Aorta (tissue), 5 donors: ENCODE data around the gene CLEC17A. TPM values are rescaled to one million over a fixed set of nuclear protein-coding genes. Genes with fewer than 3 reads are reported as not detected.
"Not testable (repeated sequence)": the region's sequence is repeated elsewhere in the genome, so short reads cannot be mapped to it uniquely, and the experiment has no call there.

Experiments used
- ATAC-seq: fragments of 200-7000 bp; cut with Tn5 transposase; one replicate; pipeline ENCODE4 v1.9.1; 2022; ENCODE audit warnings: moderate library complexity; ENCODE audit not compliant: low FRiP score
- DNase-seq, 2 donors: peaks; one replicate each; pipeline ENCODE4 v3.0.0-alpha.2; 2020
- H3K27ac ChIP-seq, 2 donors: one replicate each; pipeline ENCODE4 v1.5.1; 2013; ENCODE audit warnings: low read length in 2 of 2, mild to moderate bottlenecking in 2 of 2, moderate library complexity in 2 of 2, control low read depth in 1 of 2, inconsistent platforms in 1 of 2, low read depth in 1 of 2
- H3K27me3 ChIP-seq, 2 donors: one replicate each; pipeline ENCODE4 v1.6.1; 2013; ENCODE audit warnings: control low read depth in 1 of 2, low read length in 1 of 2, mild to moderate bottlenecking in 1 of 2, moderate library complexity in 1 of 2; ENCODE audit not compliant: insufficient read depth in 2 of 2, control insufficient read depth in 1 of 2
- H3K36me3 ChIP-seq, 2 donors: one replicate each; pipeline ENCODE4 v1.6.1; 2013; ENCODE audit warnings: control low read depth in 1 of 2, low read length in 1 of 2, mild to moderate bottlenecking in 1 of 2; ENCODE audit not compliant: insufficient read depth in 2 of 2, control insufficient read depth in 1 of 2
- H3K4me1 ChIP-seq, 2 donors: one replicate each; pipeline ENCODE4 v1.6.1; 2013; ENCODE audit warnings: low read length in 2 of 2, control low read depth in 1 of 2, mild to moderate bottlenecking in 1 of 2, moderate library complexity in 1 of 2; ENCODE audit not compliant: insufficient read depth in 2 of 2, control insufficient read depth in 1 of 2
- H3K4me3 ChIP-seq, 2 donors: one replicate each; pipeline ENCODE4 v1.5.1; 2013; ENCODE audit warnings: low read length in 2 of 2, control low read depth in 1 of 2, mild to moderate bottlenecking in 1 of 2
- H3K9me3 ChIP-seq: one replicate; pipeline ENCODE4 v1.6.1; 2013; ENCODE audit warnings: mild to moderate bottlenecking, low read length; ENCODE audit not compliant: control insufficient read depth
- WGBS, 2 donors: extraction: QIAGEN DNeasy Blood & Tissue Kit; methylation state at CpG; one replicate each; pipeline ENCODE4 v1.1.7; 2013; 5-methylcytosine and 5-hydroxymethylcytosine counted together
- intact Hi-C, 2 donors: fragments of 100-400 bp; cut with DNase I; formaldehyde crosslinking; loops; one replicate each; pipeline versions ENCODE4 v1.14.2 to v1.15.0; 2022
- polyA plus RNA-seq, 2 donors: library from polyadenylated mRNA; stranded (reverse); fragments of 200-250 nt; gene quantifications; one replicate each; pipeline ENCODE4 v1.2.3, GENCODE V29; 2013
- total RNA-seq, 2 donors: library from RNA; stranded (reverse); fragmentation: NEBNext Ultra II Directional; extraction: Animal tissue kit (Norgen Biotek cat#: 25700); gene quantifications; one replicate each; pipeline ENCODE4 v1.2.1, GENCODE V29; 2021
- donor health status: healthy with polysubstance abuse.
- donor health status: Bipolar disorder and iron deficiency.
- donor health status: DM: no; HTN: no; CAD: no.
- donor health status: DM: no; HTN: no; CAD: no.
- donor health status: DM: yes; HTN: yes; CAD: no.

CLEC17A gene
- total and polyA plus RNA-seq, 4 donors, result 0.18 TPM; not detected in 3

DNA sequence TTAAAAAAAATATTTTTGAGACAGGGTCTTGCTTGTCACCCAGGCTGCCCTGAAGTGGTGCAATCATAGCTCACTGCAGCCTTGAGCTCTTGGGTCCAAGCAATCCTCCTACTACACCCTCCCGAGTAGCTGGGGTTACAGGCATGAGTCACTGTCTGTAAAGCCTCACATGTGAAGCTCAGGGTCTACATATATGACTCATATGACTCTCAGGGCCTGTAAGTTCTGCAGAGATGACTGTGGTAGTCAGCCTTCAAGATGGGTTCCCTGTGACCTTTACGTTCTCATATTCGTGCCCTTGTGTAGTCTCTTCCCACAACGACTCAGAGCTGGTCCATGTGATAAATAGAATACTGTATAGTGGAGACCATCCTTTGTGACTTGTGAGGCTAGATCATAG lies 6.5 kb downstream of the CLEC17A start:
- WGBS, 2 donors, result 72 to 81% methylated on average over 4 of the region's 4 CpGs
- H3K4me3 ChIP-seq, DNase-seq, H3K4me1 ChIP-seq, H3K36me3 ChIP-seq, H3K27me3 ChIP-seq, H3K9me3 ChIP-seq, H3K27ac ChIP-seq, intact Hi-C loops, ATAC-seq: not testable (repeated sequence)

DNA sequence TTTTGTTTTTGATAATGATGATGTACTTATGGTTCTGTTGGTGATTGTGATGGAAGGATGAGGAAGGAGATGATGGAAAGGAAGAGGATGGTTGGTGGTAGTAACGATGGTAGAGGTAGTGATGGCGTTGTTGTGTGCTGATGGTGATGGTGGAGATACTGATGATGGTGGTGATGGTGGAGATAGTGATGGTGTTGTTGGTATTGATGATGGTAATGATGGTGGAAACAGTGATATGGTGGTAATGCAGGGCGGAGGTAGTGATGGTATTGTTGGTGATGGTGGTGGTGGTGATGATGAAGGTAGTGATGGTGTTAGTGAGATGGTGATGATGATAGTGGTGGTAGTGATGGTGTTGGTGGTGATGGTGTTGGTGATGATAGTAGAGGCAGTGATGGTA lies 12.7 kb downstream of the CLEC17A start:
- no peak overlapping the region for H3K27ac ChIP-seq
- H3K27me3 ChIP-seq, result no peaks in the 10 kb centered on the region
- no peaks in the 10 kb centered on the region for H3K9me3 ChIP-seq
- no peaks in the 10 kb centered on the region for H3K4me1 ChIP-seq
- DNase-seq (no peak), ATAC-seq (no peak)
- intact Hi-C loops, result no loop called here
- no peaks in the 10 kb centered on the region for H3K36me3 ChIP-seq
- H3K4me3 ChIP-seq, result no peak overlapping the region
- 84 to 90% methylated on average over 3 of the region's 3 CpGs for WGBS, 2 donors

DNA sequence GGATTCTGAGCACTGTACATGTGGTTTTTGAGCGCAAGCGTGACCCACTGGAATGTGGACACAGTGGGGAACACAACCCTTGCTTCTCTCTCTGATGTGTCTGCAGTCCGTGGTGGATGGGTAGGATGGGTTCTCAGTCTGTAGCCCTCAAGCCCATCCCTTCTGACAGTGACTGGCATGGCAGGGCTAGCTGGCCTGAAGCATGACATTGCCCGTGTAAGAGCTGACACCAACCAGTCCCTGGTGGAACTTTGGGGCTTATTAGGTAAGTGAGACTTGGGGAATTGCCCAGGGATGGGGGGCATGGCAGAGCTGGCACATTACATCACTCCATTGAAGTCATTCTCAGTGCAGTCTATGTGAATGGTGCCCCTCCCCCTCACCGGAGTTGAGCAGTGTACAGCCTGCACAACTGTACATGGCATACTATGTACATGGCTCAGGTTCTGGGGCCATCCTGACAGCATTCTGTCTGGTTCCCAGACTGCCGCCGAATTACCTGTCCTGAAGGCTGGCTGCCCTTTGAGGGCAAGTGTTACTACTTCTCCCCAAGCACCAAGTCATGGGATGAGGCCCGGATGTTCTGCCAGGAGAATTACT lies 16.8 kb downstream of the CLEC17A start:
- H3K27me3 ChIP-seq, result no peaks in the 10 kb centered on the region
- peaks cover 1% of the 10 kb centered on the region for H3K9me3 ChIP-seq
- no peak overlapping the region for H3K27ac ChIP-seq
- WGBS, 2 donors, result 85 to 89% methylated on average over 8 of the region's 8 CpGs
- no peaks in the 10 kb centered on the region for H3K4me1 ChIP-seq
- H3K4me3 ChIP-seq, result no peak overlapping the region
- intact Hi-C loops, result no loop called here
- no peak for ATAC-seq
- no peak for DNase-seq
- no peaks in the 10 kb centered on the region for H3K36me3 ChIP-seq

DNA sequence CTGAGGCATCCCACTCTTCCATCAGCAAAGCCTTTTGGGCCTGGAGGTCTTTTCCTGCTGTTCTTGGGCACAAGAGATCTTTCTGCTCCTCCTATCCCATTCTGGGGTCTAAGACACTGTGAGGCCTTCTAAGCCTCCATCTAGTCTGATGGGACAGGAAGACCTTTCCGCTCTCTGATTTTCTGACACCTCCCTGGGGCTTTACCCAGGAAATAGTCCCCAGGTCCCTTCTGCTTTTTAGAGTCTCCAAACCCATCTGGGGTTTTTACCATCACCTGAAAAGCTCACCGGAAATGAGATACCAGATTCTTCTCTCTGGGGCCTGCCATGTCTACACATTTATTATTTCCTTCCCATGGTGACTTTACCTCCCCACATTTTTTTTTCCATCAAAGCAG lies 21.1 kb downstream of the CLEC17A start:
- Histone ChIP-seq H3K27ac (no peak overlapping the region), H3K36me3 (no peaks in the 10 kb centered on the region), H3K27me3 (no peaks in the 10 kb centered on the region), H3K4me1 (no peaks in the 10 kb centered on the region), H3K4me3 (no peak overlapping the region), H3K9me3 (peaks cover 1% of the 10 kb centered on the region)
- intact Hi-C loops, result no loop called here
- ATAC-seq, result no peak
- DNase-seq, result no peak
- WGBS, 2 donors, result 84 to 85% methylated on average over 2 of the region's 2 CpGs

DNA sequence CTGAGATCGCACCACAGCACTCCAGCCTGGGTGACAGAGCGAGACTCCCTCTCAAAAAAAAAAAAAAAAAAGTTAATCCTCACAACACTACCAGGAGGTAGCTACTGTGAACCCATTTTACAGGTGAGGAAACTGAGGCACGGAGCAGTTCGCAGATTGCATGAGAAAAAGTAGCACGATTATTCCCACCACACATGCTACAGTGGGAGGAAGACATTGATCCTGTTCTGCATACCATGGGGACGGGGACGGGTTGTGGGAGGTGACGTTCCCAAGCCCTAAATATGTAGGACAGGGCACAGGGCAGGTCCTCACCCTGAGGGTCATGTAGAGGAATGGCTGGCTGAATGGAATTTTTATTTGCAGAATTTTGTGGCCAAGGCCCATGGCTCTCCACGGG lies 23.7 kb downstream of the CLEC17A start:
- 70 to 72% methylated on average over 9 of the region's 9 CpGs for WGBS, 2 donors
- intact Hi-C loops, result no loop called here
- Histone ChIP-seq H3K4me1 (no peaks in the 10 kb centered on the region), H3K27me3 (no peaks in the 10 kb centered on the region), H3K27ac (no peak overlapping the region), H3K4me3 (no peak overlapping the region), H3K36me3 (no peaks in the 10 kb centered on the region), H3K9me3 (no peaks in the 10 kb centered on the region)
- no peak for ATAC-seq
- no peak for DNase-seq

- Histone ChIP-seq H3K4me3 (no peak overlapping the region), H3K27ac (no peak overlapping the region), H3K27me3 (no peaks in the 10 kb centered on the region), H3K36me3 (no peaks in the 10 kb centered on the region), H3K4me1 (no peaks in the 10 kb centered on the region), H3K9me3 (no peaks in the 10 kb centered on the region)
- WGBS, 2 donors, result 59 to 64% methylated on average over 4 of the region's 4 CpGs
- DNase-seq (no peak), ATAC-seq (no peak)
- intact Hi-C loops, result no loop called here
Measured at GRCh38 chr19:14611051-14611450, 28.2 kb downstream of the CLEC17A start.

DNA sequence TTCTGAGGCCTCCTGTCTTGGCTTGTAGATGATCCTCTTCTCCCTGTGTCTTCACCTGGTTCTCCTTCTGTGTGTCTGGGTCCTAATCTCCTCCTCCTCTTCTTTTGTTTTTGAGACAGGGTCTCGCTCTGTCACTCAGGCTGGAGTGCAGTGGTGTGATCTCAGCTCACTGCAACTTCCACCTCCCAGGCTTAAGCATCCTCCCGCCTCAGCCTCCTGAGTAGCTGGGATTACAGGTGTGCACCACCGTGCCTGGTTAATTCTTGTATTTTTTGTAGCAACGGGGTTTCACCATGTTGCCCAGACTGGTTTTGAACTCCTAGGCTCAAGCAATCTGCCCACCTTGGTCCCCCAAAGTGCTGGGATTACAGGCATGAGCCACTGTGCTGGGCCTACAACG lies 29.4 kb downstream of the CLEC17A start:
- H3K27me3 ChIP-seq, H3K4me1 ChIP-seq, ATAC-seq, H3K9me3 ChIP-seq, H3K27ac ChIP-seq, H3K36me3 ChIP-seq, H3K4me3 ChIP-seq, DNase-seq, intact Hi-C loops: not testable (repeated sequence)
- 61 to 81% methylated on average over 5 of the region's 5 CpGs for WGBS, 2 donors

DNA sequence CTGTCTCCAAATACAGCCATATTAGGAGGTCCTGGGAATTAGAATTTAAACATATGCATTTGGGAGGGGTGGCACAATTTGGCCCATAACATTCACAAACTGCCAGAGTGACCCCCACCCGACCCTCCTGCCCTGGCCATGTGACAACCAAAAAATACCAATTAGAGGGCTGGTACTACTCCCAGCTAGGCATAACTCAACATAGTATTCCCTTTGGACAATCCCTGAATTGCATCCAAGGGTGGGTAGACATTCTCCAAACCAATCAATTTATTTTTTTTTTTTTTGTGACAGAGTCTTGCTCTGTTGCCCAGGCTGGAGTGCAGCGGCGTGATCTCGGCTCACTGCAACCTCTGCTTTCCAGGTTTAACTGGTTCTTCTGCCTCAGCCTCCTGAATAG lies 29.8 kb downstream of the CLEC17A start:
- H3K4me3 ChIP-seq, result no peak overlapping the region
- ATAC-seq, result no peak
- no peaks in the 10 kb centered on the region for H3K27me3 ChIP-seq
- H3K27ac ChIP-seq, result no peak overlapping the region
- no peaks in the 10 kb centered on the region for H3K4me1 ChIP-seq
- no peak for DNase-seq
- intact Hi-C loops, result no loop called here
- 71 to 80% methylated on average over 4 of the region's 4 CpGs for WGBS, 2 donors
- no peaks in the 10 kb centered on the region for H3K36me3 ChIP-seq
- H3K9me3 ChIP-seq, result no peaks in the 10 kb centered on the region

DNA sequence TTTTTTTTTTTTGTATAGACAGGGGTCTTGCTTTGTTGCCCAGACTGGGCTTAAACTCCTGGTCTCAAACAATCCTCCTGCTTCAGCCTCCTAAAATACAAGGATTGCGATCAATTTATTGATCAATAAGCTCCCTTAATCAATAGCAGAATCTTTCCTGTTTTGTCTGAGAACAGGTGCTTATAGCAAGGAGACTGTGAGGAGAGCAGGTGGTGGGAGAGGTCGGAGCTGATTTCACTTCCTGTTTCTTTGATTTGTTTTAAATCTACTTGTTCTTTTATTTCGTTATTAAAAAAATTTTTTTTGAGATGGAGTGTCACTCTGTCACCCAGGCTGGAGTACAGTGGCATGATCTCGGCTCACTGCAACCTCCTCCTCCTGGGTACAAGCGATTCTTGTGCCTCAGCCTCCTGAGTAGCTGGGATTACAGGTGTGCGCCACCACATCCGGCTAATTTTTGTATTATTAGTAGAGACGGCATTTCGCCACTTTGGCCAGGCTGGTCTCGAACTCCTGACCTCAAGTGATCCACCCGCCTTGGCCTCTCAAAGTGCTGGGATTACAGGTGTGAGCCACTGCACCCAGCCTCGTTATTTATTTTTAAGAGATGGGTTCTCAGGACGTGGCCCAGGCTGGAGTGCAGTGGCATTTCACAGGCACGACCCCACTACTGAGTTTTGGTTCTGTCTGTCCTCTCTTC lies 30.7 kb downstream of the CLEC17A start:
- H3K4me1 ChIP-seq, H3K27me3 ChIP-seq, ATAC-seq, DNase-seq, H3K9me3 ChIP-seq, intact Hi-C loops, H3K27ac ChIP-seq, H3K4me3 ChIP-seq, H3K36me3 ChIP-seq: not testable (repeated sequence)
- 71 to 72% methylated on average over 14 of the region's 14 CpGs for WGBS, 2 donors
